Measurements from ENCODE around the gene SPTAN1. TPM values are rescaled to one million over a fixed set of nuclear protein-coding genes. Genes with fewer than 3 reads are reported as not detected.

The SPTAN1 gene
- total RNA-seq, 1 experiment from 2014 or later, result 111 TPM

GRCh38 chr9:128512820-128513219, 39.6 kb upstream of the SPTAN1 start:
- POLR2A ChIA-PET, result no interaction called here
- no peaks in the 10 kb centered on the region for H3K79me2 ChIP-seq (ENCODE audit: insufficient read depth, low read length)
- no peaks in the 10 kb centered on the region for H4K20me1 ChIP-seq (ENCODE audit: insufficient read depth)
- no peak overlapping the region for H3K27ac ChIP-seq (ENCODE audit: low read depth, low read length)
- H3K4me1 ChIP-seq (ENCODE audit: control insufficient read depth in 1 of 2, insufficient read depth in 2 of 2, low read length in 2 of 2), result no peaks in the 10 kb centered on the region
- CTCF ChIA-PET, result no interaction called here
- H3K9ac ChIP-seq (ENCODE audit: low read length), result no peak overlapping the region
- no peaks in the 10 kb centered on the region for H3K9me2 ChIP-seq (ENCODE audit: insufficient read depth)
- no peak overlapping the region for H3K4me2 ChIP-seq (ENCODE audit: low read length)
- intact Hi-C loops (cut with micrococcal nuclease), result no loop called here
- H2AFZ ChIP-seq (ENCODE audit: low read depth, low read length, poor library complexity, severe bottlenecking), result no peak overlapping the region
- no peaks in the 10 kb centered on the region for H3K9me3 ChIP-seq (ENCODE audit: control insufficient read depth in 1 of 2, insufficient read depth in 1 of 2, low read depth in 1 of 2, low read length in 2 of 2)
- H3K36me3 ChIP-seq (ENCODE audit: control insufficient read depth in 1 of 2, insufficient read depth in 2 of 2, low read length in 2 of 2), result peaks cover 7 to 22% of the 10 kb centered on the region in 2 experiments; a peak in 1 of 4 replicates
- no peak for ATAC-seq
- RAD21 ChIA-PET (ENCODE audit: low non-redundant PET in 1 of 2, low total read pairs in 2 of 2, uncharacterized antibody in 2 of 2, unreplicated experiment in 2 of 2), result no interaction called here
- H3K27me3 ChIP-seq (ENCODE audit: insufficient read depth, low read length), result no peaks in the 10 kb centered on the region
- TF ChIP-seq JUND (IDR thresholded peaks at IDR 0.05), result no peak
- no peak for TF ChIP-seq POLR2AphosphoS5 (IDR thresholded peaks at IDR 0.05; ENCODE audit: low read depth, low read length)
- no peak for TF ChIP-seq CEBPB (IDR thresholded peaks at IDR 0.05; ENCODE audit: low read depth)
- TF ChIP-seq YY1 (IDR thresholded peaks at IDR 0.05; ENCODE audit: extremely low read depth, insufficient replicate concordance, low read depth, low read length), result no peak
- TF ChIP-seq POLR2A (IDR thresholded peaks at IDR 0.05; ENCODE audit: borderline replicate concordance, extremely low read depth, insufficient read depth, insufficient read length), result no peak
- no peak for TF ChIP-seq ZBTB33 (IDR thresholded peaks at IDR 0.05; ENCODE audit: extremely low read depth, insufficient replicate concordance, low read length)
- TF ChIP-seq, protein P1, sequence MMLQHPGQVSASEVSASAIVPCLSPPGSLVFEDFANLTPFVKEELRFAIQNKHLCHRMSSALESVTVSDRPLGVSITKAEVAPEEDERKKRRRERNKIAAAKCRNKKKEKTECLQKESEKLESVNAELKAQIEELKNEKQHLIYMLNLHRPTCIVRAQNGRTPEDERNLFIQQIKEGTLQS (IDR thresholded peaks at IDR 0.05), result no peak
- TF ChIP-seq ELF1 (IDR thresholded peaks at IDR 0.05; ENCODE audit: borderline replicate concordance, low read depth), result no peak
- TF ChIP-seq SRF (IDR thresholded peaks at IDR 0.05; ENCODE audit: low read depth), result no peak
- TF ChIP-seq ZFX (IDR thresholded peaks at IDR 0.05), result no peak
- TF ChIP-seq CBX3 (IDR thresholded peaks at IDR 0.05; ENCODE audit: low read depth), result no peak
- no peak for TF ChIP-seq EZH2 (IDR thresholded peaks at IDR 0.05)
- TF ChIP-seq EGR1 (IDR thresholded peaks at IDR 0.05; ENCODE audit: low read depth), result no peak
- TF ChIP-seq, protein P2, sequence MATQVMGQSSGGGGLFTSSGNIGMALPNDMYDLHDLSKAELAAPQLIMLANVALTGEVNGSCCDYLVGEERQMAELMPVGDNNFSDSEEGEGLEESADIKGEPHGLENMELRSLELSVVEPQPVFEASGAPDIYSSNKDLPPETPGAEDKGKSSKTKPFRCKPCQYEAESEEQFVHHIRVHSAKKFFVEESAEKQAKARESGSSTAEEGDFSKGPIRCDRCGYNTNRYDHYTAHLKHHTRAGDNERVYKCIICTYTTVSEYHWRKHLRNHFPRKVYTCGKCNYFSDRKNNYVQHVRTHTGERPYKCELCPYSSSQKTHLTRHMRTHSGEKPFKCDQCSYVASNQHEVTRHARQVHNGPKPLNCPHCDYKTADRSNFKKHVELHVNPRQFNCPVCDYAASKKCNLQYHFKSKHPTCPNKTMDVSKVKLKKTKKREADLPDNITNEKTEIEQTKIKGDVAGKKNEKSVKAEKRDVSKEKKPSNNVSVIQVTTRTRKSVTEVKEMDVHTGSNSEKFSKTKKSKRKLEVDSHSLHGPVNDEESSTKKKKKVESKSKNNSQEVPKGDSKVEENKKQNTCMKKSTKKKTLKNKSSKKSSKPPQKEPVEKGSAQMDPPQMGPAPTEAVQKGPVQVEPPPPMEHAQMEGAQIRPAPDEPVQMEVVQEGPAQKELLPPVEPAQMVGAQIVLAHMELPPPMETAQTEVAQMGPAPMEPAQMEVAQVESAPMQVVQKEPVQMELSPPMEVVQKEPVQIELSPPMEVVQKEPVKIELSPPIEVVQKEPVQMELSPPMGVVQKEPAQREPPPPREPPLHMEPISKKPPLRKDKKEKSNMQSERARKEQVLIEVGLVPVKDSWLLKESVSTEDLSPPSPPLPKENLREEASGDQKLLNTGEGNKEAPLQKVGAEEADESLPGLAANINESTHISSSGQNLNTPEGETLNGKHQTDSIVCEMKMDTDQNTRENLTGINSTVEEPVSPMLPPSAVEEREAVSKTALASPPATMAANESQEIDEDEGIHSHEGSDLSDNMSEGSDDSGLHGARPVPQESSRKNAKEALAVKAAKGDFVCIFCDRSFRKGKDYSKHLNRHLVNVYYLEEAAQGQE (IDR thresholded peaks at IDR 0.05; ENCODE audit: low read depth), result no peak
- TF ChIP-seq CTCF (IDR thresholded peaks at IDR 0.05 in 2 of 3, conservative IDR thresholded peaks at IDR 0.05 in 1 of 3; ENCODE audit: borderline replicate concordance in 1 of 3, insufficient read depth in 1 of 3, low read depth in 2 of 3, low read length in 2 of 3), result no peak
- TF ChIP-seq RAD21 (IDR thresholded peaks at IDR 0.05; ENCODE audit: low read depth), result no peak
- no peak for TF ChIP-seq TCF7L2 (IDR thresholded peaks at IDR 0.05; ENCODE audit: borderline replicate concordance, extremely low read depth, insufficient read depth, insufficient read length)
- TF ChIP-seq MAX (IDR thresholded peaks at IDR 0.05), result no peak
- no peak for DNase-seq (ENCODE audit: low read depth, low spot score)
- BruUV-seq (replicated peaks), result no TSS peak
- no peak overlapping the region for H3K4me3 ChIP-seq (replicated peaks in 1 of 2; ENCODE audit: low read depth in 1 of 2, low read length in 2 of 2)
